Measurements from ENCODE around the gene NCKAP5. TPM values are rescaled to one million over a fixed set of nuclear protein-coding genes. Genes with fewer than 3 reads are reported as not detected.
"Not testable (repeated sequence)": the region's sequence is repeated elsewhere in the genome, so short reads cannot be mapped to it uniquely, and the experiment has no call there.

Gene NCKAP5
- total RNA-seq, 2 donors from 2014 or later = not detected

DNA sequence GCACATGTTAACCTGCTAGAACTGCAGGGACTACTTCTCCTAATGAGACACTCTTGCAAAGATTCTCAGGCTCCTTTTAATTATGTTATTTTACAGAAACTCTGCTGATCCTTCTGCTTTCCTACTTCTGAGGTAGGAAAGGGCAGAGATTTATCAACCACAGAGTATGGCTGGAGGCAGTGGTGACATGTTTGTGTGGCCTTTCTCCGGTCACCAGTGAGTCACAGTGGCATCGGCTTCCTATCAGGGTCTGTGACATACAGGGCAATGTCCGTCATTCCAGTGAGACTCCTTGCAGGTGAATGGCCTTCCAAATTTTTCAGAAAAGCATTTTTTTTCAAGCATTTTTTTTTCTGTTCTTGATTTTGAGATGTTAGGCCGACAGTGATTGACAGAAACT is 717.6 kb downstream of the NCKAP5 start:
- DNase-seq (no peak), ATAC-seq (replicated peaks in 1 of 2) (no peak)
- no peaks in the 10 kb centered on the region for H3K36me3 Mint-ChIP-seq (ENCODE audit: insufficient read depth in 2 of 2)
- H3K4me3 Mint-ChIP-seq = no peak overlapping the region
- no peaks in the 10 kb centered on the region for H3K4me1 Mint-ChIP-seq (ENCODE audit: low read depth)
- H3K9me3 Mint-ChIP-seq = no peaks in the 10 kb centered on the region
- H3K27ac Mint-ChIP-seq = no peak overlapping the region
- no peaks in the 10 kb centered on the region for H3K27me3 Mint-ChIP-seq (ENCODE audit: low read depth)

DNA sequence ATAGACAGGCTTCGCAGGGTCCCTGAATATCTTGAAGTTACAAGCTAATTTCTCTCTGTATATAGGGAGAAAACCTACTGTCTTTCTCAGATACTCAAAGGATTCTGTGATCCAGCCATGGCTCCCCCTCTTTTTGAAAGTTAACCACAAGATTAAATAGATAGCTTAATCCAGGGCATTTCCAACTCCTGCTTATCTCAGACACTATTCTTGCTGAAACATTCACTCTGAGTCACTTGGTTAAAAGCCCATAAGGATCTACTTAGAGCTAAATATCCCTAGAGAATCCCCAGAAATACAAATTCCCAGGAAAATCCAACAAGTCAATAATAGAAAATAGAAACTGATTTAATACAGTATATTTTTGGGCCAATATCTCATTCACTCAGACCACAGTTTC is 719.1 kb downstream of the NCKAP5 start:
- no peak for ATAC-seq (replicated peaks in 1 of 2)
- Mint-ChIP-seq H3K36me3 (ENCODE audit: insufficient read depth in 2 of 2) (no peaks in the 10 kb centered on the region), H3K9me3 (no peaks in the 10 kb centered on the region), H3K27ac (no peak overlapping the region), H3K27me3 (ENCODE audit: low read depth) (no peaks in the 10 kb centered on the region), H3K4me3 (no peak overlapping the region), H3K4me1 (ENCODE audit: low read depth) (no peaks in the 10 kb centered on the region)
- DNase-seq = no peak

DNA sequence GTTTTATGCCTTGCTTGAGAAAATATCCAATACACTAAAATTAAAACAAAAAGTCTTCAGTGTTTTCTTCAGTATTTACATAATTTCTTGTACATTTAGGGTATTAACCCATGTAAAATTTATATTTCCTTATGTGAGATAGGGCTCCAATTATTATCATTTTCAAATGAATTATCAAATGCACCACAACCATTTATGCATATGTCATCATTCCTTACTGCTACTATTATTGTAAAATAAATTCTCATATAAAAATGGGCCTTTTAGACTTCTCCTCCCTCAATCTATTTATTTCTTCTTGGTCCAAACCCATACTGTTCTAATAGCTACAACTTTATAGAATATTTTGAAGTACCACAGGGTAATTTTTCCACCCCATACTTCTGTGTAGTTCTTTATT is 722.9 kb downstream of the NCKAP5 start:
- H3K4me3 Mint-ChIP-seq = no peak overlapping the region
- no peaks in the 10 kb centered on the region for H3K9me3 Mint-ChIP-seq
- no peak for DNase-seq
- no peaks in the 10 kb centered on the region for H3K36me3 Mint-ChIP-seq (ENCODE audit: insufficient read depth in 2 of 2)
- ATAC-seq (replicated peaks in 1 of 2) = no peak
- no peaks in the 10 kb centered on the region for H3K4me1 Mint-ChIP-seq (ENCODE audit: low read depth)
- H3K27ac Mint-ChIP-seq = no peak overlapping the region
- H3K27me3 Mint-ChIP-seq (ENCODE audit: low read depth) = no peaks in the 10 kb centered on the region

DNA sequence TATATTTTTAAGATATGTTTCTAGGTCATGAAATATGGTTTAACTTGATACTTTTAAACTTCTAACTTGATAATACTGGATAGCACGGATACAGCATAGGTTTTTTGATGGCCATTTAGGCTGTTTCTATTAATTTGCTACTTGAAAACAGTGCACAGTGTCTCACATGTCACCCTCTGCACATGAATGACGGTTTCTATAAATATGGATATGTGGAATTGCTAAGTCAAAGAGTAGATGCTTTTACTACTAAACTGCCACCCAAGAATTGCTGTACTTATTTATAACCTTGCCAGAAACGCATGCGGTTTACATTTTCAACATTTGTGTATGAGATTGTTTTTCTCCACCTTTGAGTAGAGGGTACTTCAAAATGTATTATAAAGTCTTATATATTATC is 723.7 kb downstream of the NCKAP5 start:
- DNase-seq = no peak

DNA sequence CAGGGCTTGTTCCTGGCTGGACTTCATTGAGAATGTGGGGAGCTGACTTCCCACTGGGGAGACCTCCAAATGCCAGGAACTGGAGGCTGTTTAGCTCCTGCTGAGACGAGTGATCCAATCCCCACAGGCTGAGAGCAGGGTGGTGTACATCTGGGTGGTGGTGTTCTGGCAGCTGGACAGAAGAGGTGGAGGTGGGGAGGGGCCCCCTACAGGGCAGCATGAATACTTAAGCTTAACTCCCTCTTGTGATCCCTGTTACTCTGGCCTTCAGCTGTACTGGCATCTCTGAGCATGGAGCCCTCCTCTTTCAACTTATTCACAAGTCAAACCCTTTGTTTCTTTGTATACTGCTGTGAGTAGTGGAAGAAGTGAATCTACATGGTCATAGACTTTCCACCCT is 730.5 kb downstream of the NCKAP5 start:
- no peak overlapping the region for H3K27ac Mint-ChIP-seq
- H3K9me3 Mint-ChIP-seq = peaks cover 9 to 14% of the 10 kb centered on the region in 2 donors
- ATAC-seq (replicated peaks in 1 of 2) (no peak), DNase-seq (no peak)
- H3K4me1 Mint-ChIP-seq (ENCODE audit: low read depth) = no peaks in the 10 kb centered on the region
- H3K36me3 Mint-ChIP-seq (ENCODE audit: insufficient read depth in 2 of 2) = peaks cover 0 to 6% of the 10 kb centered on the region in 2 donors
- no peak overlapping the region for H3K4me3 Mint-ChIP-seq
- no peaks in the 10 kb centered on the region for H3K27me3 Mint-ChIP-seq (ENCODE audit: low read depth)

More for the DNA sequence above, 723.7 kb downstream of the NCKAP5 start:
- Mint-ChIP-seq H3K27me3 (ENCODE audit: low read depth) (no peaks in the 10 kb centered on the region), H3K4me3 (no peak overlapping the region), H3K4me1 (ENCODE audit: low read depth) (no peaks in the 10 kb centered on the region), H3K9me3 (peaks cover 0 to 1% of the 10 kb centered on the region in 2 donors), H3K36me3 (ENCODE audit: insufficient read depth in 2 of 2) (no peaks in the 10 kb centered on the region), H3K27ac (no peak overlapping the region)
- no peak for ATAC-seq (replicated peaks in 1 of 2)

DNA sequence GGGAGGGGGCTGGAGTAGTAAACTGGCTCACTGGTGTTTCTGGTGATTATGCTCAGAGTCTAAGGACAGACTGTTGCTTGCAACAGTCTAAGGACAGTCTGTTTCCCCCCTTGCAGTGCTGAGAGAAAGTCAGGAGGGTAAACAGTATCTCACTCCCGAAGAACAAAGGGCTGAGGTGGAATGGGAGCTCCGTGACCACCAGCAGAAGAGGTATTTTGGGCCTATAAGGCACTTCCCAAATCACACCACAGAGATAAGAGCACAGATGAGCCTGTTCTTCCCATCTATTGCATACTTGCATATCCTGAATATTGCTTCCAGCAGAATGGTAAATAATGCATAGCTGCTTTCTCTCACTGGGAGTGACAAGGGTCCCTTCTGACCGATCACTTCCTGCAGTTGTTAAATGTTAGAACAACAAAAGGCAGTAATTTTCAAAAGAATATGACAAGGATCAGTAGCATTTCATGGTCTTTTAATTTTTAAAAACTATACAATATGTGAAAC is 737.9 kb downstream of the NCKAP5 start:
- Mint-ChIP-seq H3K27ac (no peak overlapping the region), H3K4me1 (ENCODE audit: low read depth) (no peaks in the 10 kb centered on the region), H3K36me3 (ENCODE audit: insufficient read depth in 2 of 2) (peaks cover 0 to 4% of the 10 kb centered on the region in 2 donors), H3K4me3 (no peak overlapping the region), H3K27me3 (ENCODE audit: low read depth) (no peaks in the 10 kb centered on the region), H3K9me3 (peaks cover 4 to 11% of the 10 kb centered on the region in 2 donors)
- no peak for ATAC-seq (replicated peaks in 1 of 2)
- no peak for DNase-seq

DNA sequence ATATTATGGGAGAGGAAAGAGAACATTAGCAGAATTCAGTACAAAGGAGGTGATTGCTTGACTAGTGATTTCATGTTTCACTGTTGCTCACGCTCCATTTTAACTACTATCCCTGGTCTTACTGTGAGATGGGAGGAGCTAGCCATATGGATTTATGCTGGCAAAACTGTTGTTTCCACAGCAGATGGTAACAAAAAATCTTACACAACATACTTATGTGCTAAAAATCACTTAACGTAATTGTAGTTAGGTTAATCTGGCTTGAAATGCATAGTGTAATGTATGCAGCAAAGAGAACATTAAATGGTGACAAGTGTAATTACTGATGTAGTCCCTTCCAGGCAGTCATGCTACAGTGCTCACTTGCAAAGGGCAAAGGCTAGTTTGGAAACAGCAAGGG is 742.7 kb downstream of the NCKAP5 start:
- H3K27me3 Mint-ChIP-seq (ENCODE audit: low read depth) = no peaks in the 10 kb centered on the region
- peaks cover 0 to 9% of the 10 kb centered on the region in 2 donors for H3K9me3 Mint-ChIP-seq
- H3K4me1 Mint-ChIP-seq (ENCODE audit: low read depth) = no peaks in the 10 kb centered on the region
- no peaks in the 10 kb centered on the region for H3K36me3 Mint-ChIP-seq (ENCODE audit: insufficient read depth in 2 of 2)
- DNase-seq (no peak), ATAC-seq (replicated peaks in 1 of 2) (no peak)
- H3K4me3 Mint-ChIP-seq = no peak overlapping the region
- no peak overlapping the region for H3K27ac Mint-ChIP-seq

DNA sequence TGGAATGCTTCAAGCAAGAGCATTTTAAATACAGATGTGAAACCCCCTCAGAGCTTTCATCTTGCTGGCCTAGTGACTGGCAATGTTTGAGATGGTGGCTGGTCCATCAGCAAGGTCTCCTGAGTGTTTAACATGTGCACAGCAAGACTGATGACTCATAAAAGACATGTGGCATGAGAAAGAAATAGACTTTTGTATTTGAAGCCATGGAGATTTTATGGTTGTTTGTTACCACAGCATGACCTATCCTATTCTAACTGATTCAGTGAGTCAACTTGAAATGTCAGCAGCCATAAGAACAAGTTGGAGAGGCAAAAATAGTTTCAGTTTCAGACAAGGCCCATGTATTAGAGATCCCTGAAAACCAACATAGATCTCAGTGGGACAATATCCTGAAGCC is 743.5 kb downstream of the NCKAP5 start:
- H3K27me3 Mint-ChIP-seq (ENCODE audit: low read depth) = no peaks in the 10 kb centered on the region
- H3K4me3 Mint-ChIP-seq = no peak overlapping the region
- no peak for ATAC-seq (replicated peaks in 1 of 2)
- H3K27ac Mint-ChIP-seq = no peak overlapping the region
- no peaks in the 10 kb centered on the region for H3K4me1 Mint-ChIP-seq (ENCODE audit: low read depth)
- no peaks in the 10 kb centered on the region for H3K36me3 Mint-ChIP-seq (ENCODE audit: insufficient read depth in 2 of 2)
- peaks cover 0 to 9% of the 10 kb centered on the region in 2 donors for H3K9me3 Mint-ChIP-seq
- DNase-seq = no peak

DNA sequence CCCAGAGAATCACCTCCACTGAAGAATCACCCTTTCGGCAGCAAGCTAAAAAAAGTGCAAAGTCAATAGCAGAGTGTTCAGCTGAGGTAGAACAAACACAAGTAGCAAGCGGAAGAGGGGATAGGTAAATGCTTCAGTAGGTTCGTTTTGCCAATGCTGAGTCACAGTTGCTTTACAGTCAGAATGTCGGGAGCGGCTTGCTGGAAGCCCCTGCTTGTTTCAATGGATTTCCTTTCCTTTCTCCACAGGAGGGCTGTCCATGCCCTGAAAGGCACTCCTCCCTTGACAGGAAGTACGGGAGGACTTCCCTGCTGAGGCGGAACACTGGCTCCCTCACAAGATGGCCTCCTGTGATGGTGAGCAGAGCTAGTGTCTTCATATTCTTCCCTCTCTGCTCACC is 752.0 kb downstream of the NCKAP5 start:
- Mint-ChIP-seq H3K4me3 (no peak overlapping the region), H3K27me3 (ENCODE audit: low read depth) (no peaks in the 10 kb centered on the region), H3K9me3 (peaks cover 0 to 6% of the 10 kb centered on the region in 2 donors), H3K36me3 (ENCODE audit: insufficient read depth in 2 of 2) (no peaks in the 10 kb centered on the region), H3K27ac (no peak overlapping the region), H3K4me1 (ENCODE audit: low read depth) (no peaks in the 10 kb centered on the region)
- ATAC-seq (replicated peaks in 1 of 2) (no peak), DNase-seq (no peak)

DNA sequence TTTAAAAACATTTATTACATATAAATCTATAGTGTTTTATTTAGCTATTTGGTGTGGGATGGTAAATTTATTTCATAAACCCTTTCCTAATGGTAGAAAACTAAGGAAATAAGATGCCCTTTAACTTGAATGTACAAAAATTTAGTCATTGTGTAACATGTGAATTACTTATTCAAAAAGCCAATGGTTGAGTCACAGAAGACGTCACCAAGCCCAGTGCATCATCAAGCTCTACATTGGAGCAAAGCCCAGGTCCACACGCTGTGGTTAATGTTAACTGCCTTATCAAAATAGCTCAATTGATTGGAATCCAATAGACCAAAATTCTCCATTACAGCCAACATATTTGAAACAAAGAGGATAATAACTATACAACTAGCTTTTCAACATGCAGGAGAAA is 752.7 kb downstream of the NCKAP5 start:
- no peak for ATAC-seq (replicated peaks in 1 of 2)
- Mint-ChIP-seq H3K27ac (no peak overlapping the region), H3K36me3 (ENCODE audit: insufficient read depth in 2 of 2) (no peaks in the 10 kb centered on the region), H3K4me3 (no peak overlapping the region), H3K9me3 (peaks cover 1 to 6% of the 10 kb centered on the region in 2 donors), H3K27me3 (ENCODE audit: low read depth) (no peaks in the 10 kb centered on the region), H3K4me1 (ENCODE audit: low read depth) (no peaks in the 10 kb centered on the region)
- DNase-seq = no peak

DNA sequence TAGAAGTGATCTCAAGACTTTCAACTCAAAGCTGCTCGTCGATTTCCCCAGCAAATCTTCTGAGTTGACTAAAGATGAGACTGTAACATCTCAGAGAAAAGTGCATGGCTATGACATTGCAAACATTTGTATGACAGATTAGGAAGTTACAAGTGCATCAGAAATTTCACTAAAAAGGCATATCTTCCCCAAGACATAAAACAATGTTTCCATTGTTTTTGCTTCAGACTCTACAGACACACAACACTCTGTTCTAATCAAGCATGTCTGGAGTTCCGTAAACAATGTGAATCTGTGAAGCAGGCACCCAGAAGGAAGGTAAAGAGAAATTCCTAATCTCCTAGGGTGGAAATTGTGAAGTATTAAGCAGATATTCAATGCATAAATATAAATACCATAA is 753.6 kb downstream of the NCKAP5 start:
- no peak for ATAC-seq (replicated peaks in 1 of 2)
- Mint-ChIP-seq H3K9me3 (peaks cover 5 to 6% of the 10 kb centered on the region in 2 donors), H3K4me1 (ENCODE audit: low read depth) (no peaks in the 10 kb centered on the region), H3K4me3 (no peak overlapping the region), H3K27me3 (ENCODE audit: low read depth) (no peaks in the 10 kb centered on the region), H3K36me3 (ENCODE audit: insufficient read depth in 2 of 2) (no peaks in the 10 kb centered on the region), H3K27ac (no peak overlapping the region)
- no peak for DNase-seq

DNA sequence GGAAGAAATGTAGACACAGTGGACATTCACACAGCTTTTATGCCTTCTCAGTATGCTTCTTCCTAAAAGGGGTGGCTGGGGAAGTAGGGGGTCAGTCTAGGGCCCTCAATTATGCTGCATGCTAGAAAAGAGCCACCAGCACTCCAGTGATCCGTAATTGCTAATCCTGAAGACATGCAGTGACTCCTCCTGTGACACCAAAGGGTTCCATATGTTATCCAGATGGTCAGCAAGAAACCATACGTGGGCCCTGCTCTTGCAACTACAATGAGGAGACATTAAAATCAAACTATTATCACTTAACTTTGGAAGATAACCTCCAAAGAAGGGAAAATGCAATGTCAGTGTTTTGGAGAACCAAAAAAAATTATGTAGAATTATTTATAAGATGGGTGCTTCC is 754.8 kb downstream of the NCKAP5 start:
- ATAC-seq (replicated peaks in 1 of 2) = no peak

DNA sequence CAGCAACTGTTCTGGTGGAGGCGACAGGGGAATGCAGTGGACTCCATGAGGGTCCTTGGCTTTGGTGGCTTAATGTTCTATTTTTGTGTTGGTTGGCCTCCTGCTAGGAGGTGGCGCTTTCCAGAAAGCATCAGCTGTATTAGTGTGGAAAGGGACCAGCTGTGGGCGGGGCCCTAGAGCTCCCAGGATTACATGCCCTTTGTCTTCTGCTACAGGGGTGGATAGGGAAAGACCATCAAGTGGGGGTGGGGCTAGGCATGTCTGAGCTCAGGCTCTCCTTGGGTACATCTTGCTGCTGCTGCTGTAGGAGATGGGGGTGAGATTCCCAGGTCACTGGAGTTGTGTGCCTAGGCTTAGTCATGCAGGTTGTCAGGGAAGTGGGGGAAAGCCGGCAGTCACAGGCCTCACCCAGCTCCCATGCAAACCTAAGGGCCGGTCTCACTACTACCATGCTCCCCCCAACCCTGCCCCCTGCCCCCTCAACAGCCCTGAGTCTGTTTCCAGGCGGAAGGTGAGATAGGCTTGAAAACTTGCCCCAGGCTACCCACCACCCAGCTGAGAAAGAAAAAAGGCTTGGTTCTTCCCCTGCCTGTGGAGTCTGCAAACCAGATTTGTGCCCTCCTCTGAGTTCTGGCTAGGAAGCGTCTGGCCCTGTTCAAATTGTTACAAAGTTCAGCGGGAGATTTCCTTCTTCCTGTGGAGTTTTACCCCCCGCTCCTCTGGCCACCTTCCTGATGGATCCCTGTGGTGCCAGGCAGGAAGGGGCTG is 756.9 kb downstream of the NCKAP5 start:
- no peak overlapping the region for H3K27ac Mint-ChIP-seq

More for the DNA sequence above, 754.8 kb downstream of the NCKAP5 start:
- no peak for DNase-seq
- Mint-ChIP-seq H3K36me3 (ENCODE audit: insufficient read depth in 2 of 2) (peaks cover 0 to 2% of the 10 kb centered on the region in 2 donors), H3K4me1 (ENCODE audit: low read depth) (no peaks in the 10 kb centered on the region), H3K27ac (no peak overlapping the region), H3K27me3 (ENCODE audit: low read depth) (no peaks in the 10 kb centered on the region), H3K4me3 (no peak overlapping the region), H3K9me3 (peaks cover 11 to 12% of the 10 kb centered on the region in 2 donors)

DNA sequence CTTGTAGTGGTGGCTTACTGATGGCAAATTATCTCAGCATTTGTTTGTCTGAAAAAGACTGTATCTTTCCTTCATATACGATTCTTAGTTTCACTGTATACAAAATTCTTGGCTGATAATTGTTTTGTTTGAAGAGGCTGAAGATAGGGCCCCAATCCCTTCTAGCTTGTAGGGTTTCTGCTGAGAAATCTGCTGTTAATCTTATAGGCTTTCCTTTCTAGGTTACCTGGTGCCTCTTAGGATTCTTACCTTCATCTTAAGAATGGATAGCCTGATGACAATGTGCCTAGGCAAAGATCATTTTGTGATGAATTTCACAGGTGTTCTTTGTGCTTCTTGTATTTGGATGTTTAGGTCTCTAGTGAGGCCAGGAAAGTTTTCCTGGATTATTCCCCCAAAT is 758.3 kb downstream of the NCKAP5 start:
- H3K4me3 Mint-ChIP-seq; DNase-seq; ATAC-seq (replicated peaks in 1 of 2); H3K4me1 Mint-ChIP-seq (ENCODE audit: low read depth); H3K36me3 Mint-ChIP-seq (ENCODE audit: insufficient read depth in 2 of 2); H3K27ac Mint-ChIP-seq; H3K27me3 Mint-ChIP-seq (ENCODE audit: low read depth): not testable (repeated sequence)
- H3K9me3 Mint-ChIP-seq = peaks cover 10 to 22% of the 10 kb centered on the region in 2 donors

More for the DNA sequence above, 756.9 kb downstream of the NCKAP5 start:
- no peaks in the 10 kb centered on the region for H3K4me1 Mint-ChIP-seq (ENCODE audit: low read depth)
- peaks cover 0 to 2% of the 10 kb centered on the region in 2 donors for H3K36me3 Mint-ChIP-seq (ENCODE audit: insufficient read depth in 2 of 2)
- ATAC-seq (replicated peaks in 1 of 2) = no peak
- H3K4me3 Mint-ChIP-seq = no peak overlapping the region
- H3K9me3 Mint-ChIP-seq = peaks cover 10 to 19% of the 10 kb centered on the region in 2 donors
- no peaks in the 10 kb centered on the region for H3K27me3 Mint-ChIP-seq (ENCODE audit: low read depth)
- no peak for DNase-seq

Data from activated T-cell treated with anti-CD3 and anti-CD28 coated beads, Interleukin-2, amount 50 U/mL, for 72 hours (primary cell).